Neuron (in vitro differentiated cells): ENCODE data around the gene CST2.
"Not testable (repeated sequence)": the region's sequence is repeated elsewhere in the genome, so short reads cannot be mapped to it uniquely, and the experiment has no call there.

ENCODE experiments used
- H2AFZ ChIP-seq: one replicate; pipeline ENCODE4 v1.6.1; 2013; ENCODE audit warnings: low read depth, mild to moderate bottlenecking, inconsistent platforms, low read length, moderate library complexity
- H3K27me3 ChIP-seq: one replicate; pipeline ENCODE4 v1.6.1; 2013; ENCODE audit warnings: low read length; ENCODE audit not compliant: insufficient read depth
- H3K36me3 ChIP-seq: one replicate; pipeline ENCODE4 v1.6.1; 2013; ENCODE audit warnings: low read length; ENCODE audit not compliant: insufficient read depth
- H3K4me1 ChIP-seq: one replicate; pipeline ENCODE4 v1.6.1; 2013; ENCODE audit warnings: low read length; ENCODE audit not compliant: insufficient read depth
- H3K4me3 ChIP-seq: 2 replicates; pipeline ENCODE4 v1.5.1; 2013; ENCODE audit warnings: mild to moderate bottlenecking, low read length, moderate library complexity
- H3K9me3 ChIP-seq: one replicate; pipeline ENCODE4 v1.6.1; 2013; ENCODE audit warnings: low read length

The CST2 gene

DNA sequence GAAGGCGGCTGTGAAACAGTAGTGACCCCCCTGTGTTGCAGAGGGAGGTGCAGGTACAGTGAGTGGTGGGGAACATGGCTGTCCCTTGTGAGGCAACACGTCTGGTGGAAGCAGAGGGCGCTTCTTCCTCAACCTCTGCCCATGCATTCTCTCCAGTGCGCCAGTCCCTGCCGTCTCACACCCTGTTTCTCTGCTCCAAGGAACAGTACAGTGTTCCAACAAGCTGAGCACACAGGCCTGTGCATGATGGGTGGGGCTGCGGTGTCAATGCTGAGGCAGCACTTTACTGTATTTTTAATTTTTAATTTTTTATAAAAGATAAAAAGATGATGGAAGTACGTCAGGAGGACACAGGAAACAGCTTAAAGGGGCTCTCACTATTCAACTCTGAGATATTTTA is 32.5 kb downstream of the CST2 start:
- Histone ChIP-seq H3K4me3 (no peak overlapping the region), H2AFZ (no peak overlapping the region)

DNA sequence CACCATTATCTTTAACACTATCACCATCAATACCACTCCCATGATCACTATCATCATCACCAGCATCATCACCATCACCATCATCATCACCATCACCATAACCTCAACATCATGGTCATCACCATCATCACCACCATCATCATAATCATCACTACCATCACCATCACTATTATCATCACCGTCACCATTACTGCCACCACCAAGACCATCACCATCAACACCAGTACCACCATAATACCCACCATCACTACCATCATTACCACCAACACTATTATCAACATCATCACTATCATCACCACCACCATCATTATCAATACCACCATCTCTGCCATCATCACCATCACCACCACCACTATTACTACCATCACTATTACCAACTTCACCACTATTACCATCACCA is 43.1 kb downstream of the CST2 start:
- Histone ChIP-seq H3K4me3 (no peak overlapping the region), H3K36me3 (no peaks in the 10 kb centered on the region), H3K4me1 (no peaks in the 10 kb centered on the region), H3K27me3 (no peaks in the 10 kb centered on the region), H2AFZ (no peak overlapping the region), H3K9me3 (no peaks in the 10 kb centered on the region)

More for the DNA sequence above, 32.5 kb downstream of the CST2 start:
- Histone ChIP-seq H3K9me3 (no peaks in the 10 kb centered on the region), H3K36me3 (no peaks in the 10 kb centered on the region), H3K27me3 (no peaks in the 10 kb centered on the region), H3K4me1 (no peaks in the 10 kb centered on the region)

DNA sequence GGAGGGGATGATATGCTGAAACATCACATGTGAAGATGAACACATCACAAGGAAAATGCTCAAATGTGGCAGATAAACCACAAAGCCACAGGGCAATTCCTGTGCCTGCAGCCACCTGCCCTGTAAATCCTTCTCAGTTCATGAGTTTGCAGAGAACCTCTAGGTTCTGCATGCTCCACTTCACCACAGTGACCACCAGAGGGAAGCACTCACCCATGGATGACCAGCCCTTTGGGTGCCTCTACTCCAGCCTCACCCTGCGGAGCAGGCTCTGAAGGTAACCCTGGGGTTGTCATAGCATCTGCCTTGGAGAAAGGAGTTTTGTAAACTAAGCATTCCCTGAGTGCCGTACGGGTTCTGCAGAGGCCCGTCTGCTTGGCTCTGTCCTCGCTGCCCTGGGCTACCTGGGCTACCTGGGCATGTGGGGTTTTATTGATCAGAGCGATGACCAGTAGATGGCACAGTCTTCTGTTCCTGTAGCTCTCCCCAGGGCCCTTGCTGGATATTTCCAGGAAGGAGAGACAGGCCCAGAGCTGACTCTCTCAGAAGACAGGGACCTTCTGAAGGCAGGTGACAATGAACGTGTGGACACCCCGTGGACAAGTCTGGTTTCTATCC is 44.1 kb downstream of the CST2 start:
- H3K36me3 ChIP-seq, result no peaks in the 10 kb centered on the region
- no peaks in the 10 kb centered on the region for H3K27me3 ChIP-seq
- H3K4me3 ChIP-seq, result no peak overlapping the region
- no peaks in the 10 kb centered on the region for H3K4me1 ChIP-seq
- no peak overlapping the region for H2AFZ ChIP-seq
- no peaks in the 10 kb centered on the region for H3K9me3 ChIP-seq

DNA sequence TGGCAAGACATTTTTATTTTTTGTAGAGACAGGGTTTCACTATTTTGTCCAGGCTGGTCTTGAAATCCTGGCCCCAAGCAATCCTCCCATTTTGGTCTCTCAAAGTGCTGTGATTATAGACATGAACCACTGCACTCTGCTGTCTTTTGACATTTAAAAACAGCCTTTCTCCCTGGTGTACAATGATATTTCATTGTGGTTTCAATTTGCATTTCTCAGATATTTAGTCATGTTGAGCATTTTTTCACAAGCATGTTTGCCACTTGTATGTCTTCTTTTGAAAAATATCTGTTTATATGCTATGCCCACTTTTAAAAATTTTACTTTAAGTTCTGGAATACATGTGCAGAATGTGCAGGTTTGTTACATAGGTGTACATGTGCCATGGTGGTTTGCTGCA is 47.9 kb downstream of the CST2 start:
- not testable (repeated sequence) for H3K9me3 ChIP-seq, H3K4me1 ChIP-seq, H3K4me3 ChIP-seq, H3K36me3 ChIP-seq, H3K27me3 ChIP-seq, H2AFZ ChIP-seq

DNA sequence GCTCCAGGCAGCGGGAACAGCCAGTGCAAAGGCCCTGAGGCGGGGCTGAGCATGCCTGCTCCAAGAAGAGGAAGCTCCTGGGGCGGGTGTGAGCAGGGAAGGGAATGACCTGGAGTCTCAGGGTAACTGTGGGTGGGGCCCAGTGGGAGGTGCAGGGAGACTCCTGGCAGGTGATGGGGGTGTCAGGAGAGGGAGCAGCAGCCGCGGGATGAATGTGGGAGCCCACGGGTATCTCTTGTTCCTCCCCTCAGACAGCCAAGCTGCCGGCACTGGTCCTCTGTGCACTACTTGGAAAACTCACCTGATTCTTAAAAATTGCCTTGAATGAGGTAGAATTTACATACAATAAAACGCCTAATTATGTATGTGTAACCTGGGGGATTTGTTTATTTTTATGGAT is 49.1 kb downstream of the CST2 start:
- H3K4me1 ChIP-seq, H3K4me3 ChIP-seq, H3K9me3 ChIP-seq, H3K36me3 ChIP-seq, H2AFZ ChIP-seq, H3K27me3 ChIP-seq: not testable (repeated sequence)

DNA sequence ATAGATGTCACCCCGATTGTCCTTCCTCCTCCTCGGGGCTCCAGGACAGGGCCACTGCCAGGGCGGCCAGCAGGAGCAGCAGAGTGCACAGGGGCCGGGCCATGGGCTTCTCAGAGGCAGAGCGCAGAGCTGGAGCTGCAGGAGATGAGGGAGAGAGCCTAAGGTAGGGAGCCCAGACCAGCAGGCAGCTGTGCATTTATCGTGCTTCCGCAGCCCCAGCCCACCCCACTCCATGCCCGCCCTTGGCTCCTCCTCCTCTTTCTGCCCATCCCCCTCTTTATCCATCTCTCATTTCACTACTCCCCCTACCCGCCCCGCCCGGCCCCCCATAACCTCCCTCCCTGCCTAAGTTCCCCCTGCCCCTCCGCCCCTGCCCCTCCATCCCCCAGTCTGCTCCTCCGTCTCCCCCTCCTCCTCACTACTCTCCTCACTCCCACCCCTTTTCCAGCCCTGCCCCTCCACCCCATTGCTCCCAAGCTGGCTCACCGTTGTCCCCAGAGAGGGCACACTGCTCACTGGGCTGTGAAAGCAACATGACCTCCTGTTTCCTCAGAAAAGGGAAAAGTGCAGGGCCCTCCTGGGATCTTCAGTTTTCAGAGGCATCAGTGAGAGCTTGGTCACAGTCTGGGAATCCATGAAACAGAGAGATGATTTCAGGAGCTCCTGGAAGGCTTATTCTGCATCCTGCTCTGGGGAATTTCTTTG is 50.3 kb downstream of the CST2 start:
- H3K27me3 ChIP-seq, result no peaks in the 10 kb centered on the region
- H3K4me1 ChIP-seq, result no peaks in the 10 kb centered on the region
- no peak overlapping the region for H3K4me3 ChIP-seq
- H2AFZ ChIP-seq, result no peak overlapping the region
- no peaks in the 10 kb centered on the region for H3K36me3 ChIP-seq
- no peaks in the 10 kb centered on the region for H3K9me3 ChIP-seq

DNA sequence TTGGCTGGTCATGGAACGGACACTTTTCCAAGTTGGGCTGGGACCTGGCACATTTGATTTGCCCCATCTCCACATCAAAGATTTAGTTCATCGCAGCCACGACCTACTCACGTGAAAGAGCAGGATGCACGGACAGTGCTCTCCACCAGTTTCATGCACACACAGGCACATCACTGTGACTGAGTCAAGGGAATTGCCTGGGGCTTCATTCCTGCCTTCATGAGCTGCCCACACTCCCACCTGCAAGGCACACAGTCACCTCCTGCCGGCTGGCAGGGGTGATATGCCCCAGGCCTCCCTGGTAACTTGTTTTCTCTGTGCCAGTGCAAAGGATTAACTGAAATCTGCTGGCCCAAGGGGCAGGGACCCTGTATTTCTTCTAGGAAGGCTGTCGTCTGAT is 52.4 kb downstream of the CST2 start:
- Histone ChIP-seq H3K4me3 (no peak overlapping the region), H3K9me3 (no peaks in the 10 kb centered on the region), H2AFZ (no peak overlapping the region), H3K27me3 (no peaks in the 10 kb centered on the region), H3K4me1 (no peaks in the 10 kb centered on the region), H3K36me3 (no peaks in the 10 kb centered on the region)
